Effector memory CD4-positive, alpha-beta T cell (primary cell): ENCODE results near the gene SLTM.

ENCODE experiments used
- DNase-seq, 3 donors: peaks; one replicate each; pipeline ENCODE4 v3.0.0-alpha.2; 2020
- H3K27ac ChIP-seq: 2 replicates; pipeline ENCODE4 v1.7.0; 2013; ENCODE audit warnings: mild to moderate bottlenecking, low read length, moderate library complexity; ENCODE audit not compliant: insufficient read depth, poor library complexity, severe bottlenecking
- H3K27me3 ChIP-seq: replicated peaks from 2 replicates; pipeline ENCODE4 v1.7.0; 2013; ENCODE audit warnings: mild to moderate bottlenecking, low read length; ENCODE audit not compliant: insufficient read depth, control insufficient read depth, poor library complexity, severe bottlenecking
- H3K36me3 ChIP-seq: 2 replicates; pipeline ENCODE4 v1.7.0; 2013; ENCODE audit warnings: mild to moderate bottlenecking, low read length, moderate library complexity; ENCODE audit not compliant: control insufficient read depth, insufficient read depth
- H3K4me1 ChIP-seq: 2 replicates; pipeline ENCODE4 v1.7.0; 2013; ENCODE audit warnings: low read length, mild to moderate bottlenecking; ENCODE audit not compliant: control insufficient read depth, insufficient read depth, poor library complexity, severe bottlenecking
- H3K4me3 ChIP-seq: 2 replicates; pipeline ENCODE4 v1.7.0; 2013; ENCODE audit warnings: low read length, low read depth, mild to moderate bottlenecking; ENCODE audit not compliant: insufficient read depth, poor library complexity, severe bottlenecking
- H3K9me3 ChIP-seq: 2 replicates; pipeline ENCODE4 v1.7.0; 2013; ENCODE audit warnings: mild to moderate bottlenecking, low read length, moderate library complexity; ENCODE audit not compliant: control insufficient read depth

The SLTM gene

DNA sequence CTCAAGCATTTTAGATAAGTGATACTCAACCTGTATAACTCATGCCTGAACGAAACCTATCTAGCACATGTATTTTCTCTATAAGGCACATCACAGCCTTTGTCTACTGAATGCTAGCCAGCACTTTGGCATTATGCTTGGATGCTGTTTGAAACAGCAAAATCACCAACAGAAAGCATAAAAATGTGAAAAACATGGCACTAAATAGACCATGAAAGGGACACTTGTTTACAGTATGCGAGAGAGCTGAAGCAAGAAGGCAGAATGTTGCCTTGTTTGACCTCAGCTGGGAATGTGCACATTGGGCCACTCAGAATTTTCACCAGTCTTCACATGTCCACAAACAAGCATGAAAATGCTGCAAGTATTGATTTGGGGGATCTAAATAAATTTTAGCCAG lies 102.9 kb downstream of the SLTM start:
- no peak overlapping the region for H3K27ac ChIP-seq
- DNase-seq = no peak
- H3K4me3 ChIP-seq = no peak overlapping the region
- no peaks in the 10 kb centered on the region for H3K27me3 ChIP-seq
- no peaks in the 10 kb centered on the region for H3K9me3 ChIP-seq
- peaks cover 5% of the 10 kb centered on the region for H3K36me3 ChIP-seq
- no peaks in the 10 kb centered on the region for H3K4me1 ChIP-seq
